ENCODE results near the gene PASD1.
"Not testable (repeated sequence)": the region's sequence is repeated elsewhere in the genome, so short reads cannot be mapped to it uniquely, and the experiment has no call there.

The PASD1 gene

GRCh38 chrX:151563449-151563848 lies at the start of gene PASD1:
Gene PASD1, plus strand, starts transcription at chrX:151563675. Its CDS starts 37,879 bp downstream, at chrX:151601554.
- DNase-seq (ENCODE audit: low read depth), result no peak

GRCh38 chrX:151515237-151515636 lies 48.2 kb upstream of the PASD1 start:
- no peak for DNase-seq (ENCODE audit: low read depth)

- DNase-seq (ENCODE audit: low read depth), result no peak
Measured at GRCh38 chrX:151516538-151517187, 46.8 kb upstream of the PASD1 start.

- DNase-seq (ENCODE audit: low read depth), result no peak
Measured at GRCh38 chrX:151517421-151517820, 46.1 kb upstream of the PASD1 start.

GRCh38 chrX:151523351-151523750 lies 40.1 kb upstream of the PASD1 start:
- DNase-seq (ENCODE audit: low read depth), result no peak

GRCh38 chrX:151536571-151536970 lies 26.9 kb upstream of the PASD1 start:
- no peak for DNase-seq (ENCODE audit: low read depth)

GRCh38 chrX:151537572-151537971 lies 25.9 kb upstream of the PASD1 start:
- DNase-seq (ENCODE audit: low read depth), result no peak

- DNase-seq (ENCODE audit: low read depth), result no peak
Measured at GRCh38 chrX:151538190-151539122, 25.0 kb upstream of the PASD1 start.

GRCh38 chrX:151543706-151544105 lies 19.8 kb upstream of the PASD1 start:
- no peak for DNase-seq (ENCODE audit: low read depth)

- not testable (repeated sequence) for DNase-seq (ENCODE audit: low read depth)
Measured at GRCh38 chrX:151546226-151546625, 17.2 kb upstream of the PASD1 start.

GRCh38 chrX:151551176-151551575 lies 12.3 kb upstream of the PASD1 start:
- DNase-seq (ENCODE audit: low read depth), result not testable (repeated sequence)

- no peak for DNase-seq (ENCODE audit: low read depth)
Measured at GRCh38 chrX:151552743-151553142, 10.7 kb upstream of the PASD1 start.

GRCh38 chrX:151555301-151555700 lies 8.2 kb upstream of the PASD1 start:
- DNase-seq (ENCODE audit: low read depth), result not testable (repeated sequence)

GRCh38 chrX:151562485-151562884 lies 990 bp upstream of the PASD1 start:
- DNase-seq (ENCODE audit: low read depth), result not testable (repeated sequence)

- DNase-seq (ENCODE audit: low read depth), result not testable (repeated sequence)
Measured at GRCh38 chrX:151563003-151563402, 472 bp upstream of the PASD1 start.

- DNase-seq (ENCODE audit: low read depth), result no peak
Measured at GRCh38 chrX:151564035-151564434, 560 bp downstream of the PASD1 start.

GRCh38 chrX:151566872-151567271 lies 3.4 kb downstream of the PASD1 start:
- not testable (repeated sequence) for DNase-seq (ENCODE audit: low read depth)

GRCh38 chrX:151570561-151570960 lies 7.1 kb downstream of the PASD1 start:
- DNase-seq (ENCODE audit: low read depth), result no peak

- not testable (repeated sequence) for DNase-seq (ENCODE audit: low read depth)
Measured at GRCh38 chrX:151593384-151593783, 29.9 kb downstream of the PASD1 start.

GRCh38 chrX:151596282-151596681 lies 32.8 kb downstream of the PASD1 start:
- no peak for DNase-seq (ENCODE audit: low read depth)

- DNase-seq (ENCODE audit: low read depth), result no peak
Measured at GRCh38 chrX:151604931-151605330, 41.5 kb downstream of the PASD1 start.

GRCh38 chrX:151609222-151609621 lies 45.7 kb downstream of the PASD1 start:
- DNase-seq (ENCODE audit: low read depth), result no peak

GRCh38 chrX:151621422-151621821 lies 57.9 kb downstream of the PASD1 start:
- DNase-seq (ENCODE audit: low read depth), result no peak
